Hepatocyte (in vitro differentiated cells): ENCODE measurements around the gene FGF12.
"Not testable (repeated sequence)": the region's sequence is repeated elsewhere in the genome, so short reads cannot be mapped to it uniquely, and the experiment has no call there.

Experiments
- CTCF ChIP-seq: fragments of 200-600 bp; sonication (generic); IDR thresholded peaks from 2 replicates; pipeline ENCODE4 v1.5.1; 2016; ENCODE audit warnings: antibody characterized with exemption, mild to moderate bottlenecking; ENCODE audit not compliant: poor library complexity
- EZH2 ChIP-seq: fragments of 200-600 bp; sonication (generic); IDR thresholded peaks from 2 replicates; pipeline ENCODE4 v1.6.1; 2016; ENCODE audit warnings: antibody characterized with exemption, mild to moderate bottlenecking, borderline replicate concordance
- EZH2phosphoT487 ChIP-seq: fragments of 200-600 bp; sonication (generic); IDR thresholded peaks from one replicate; pipeline ENCODE4 v1.6.1; 2018; ENCODE audit warnings: antibody characterized with exemption, mild to moderate bottlenecking, low read depth, moderate library complexity; ENCODE audit not compliant: unreplicated experiment, severe bottlenecking

- not testable (repeated sequence) for TF ChIP-seq CTCF, EZH2, EZH2phosphoT487
Measured at GRCh38 chr3:192711126-192711525, 16.2 kb downstream of the FGF12 start.
